ENCODE measurements around the gene LENG8.

GRCh38 chr19:54420383-54421168, 28.4 kb upstream of the LENG8 start:
- TF ChIP-seq ZBTB8A (tag by site-specific recombination; IDR thresholded peaks at IDR 0.05) (no peak), ZFP41 (tag by site-specific recombination; IDR thresholded peaks at IDR 0.05; ENCODE audit: borderline replicate concordance) (no peak), CTCF (tag by site-specific recombination; IDR thresholded peaks at IDR 0.05) (no peak), KLF7 (tag by site-specific recombination; IDR thresholded peaks at IDR 0.05; ENCODE audit: borderline replicate concordance) (no peak), HOXC10 (CRISPR knock-in tag; IDR thresholded peaks at IDR 0.05) (no peak), ZBTB49 (tag by site-specific recombination; IDR thresholded peaks at IDR 0.05; ENCODE audit: low read depth) (no peak), ZBTB7A (tag by site-specific recombination; IDR thresholded peaks at IDR 0.05; ENCODE audit: low read depth) (no peak), ZNF660 (tag by site-specific recombination; IDR thresholded peaks at IDR 0.05) (no peak), ZBTB17 (tag by site-specific recombination; IDR thresholded peaks at IDR 0.05) (no peak), ZNF785 (tag by site-specific recombination; IDR thresholded peaks at IDR 0.05) (no peak), ATF2 (tag by site-specific recombination; IDR thresholded peaks at IDR 0.05; ENCODE audit: low read depth) (no peak), ZNF121 (tag by site-specific recombination; IDR thresholded peaks at IDR 0.05) (no peak), ZNF670 (tag by site-specific recombination; IDR thresholded peaks at IDR 0.05; ENCODE audit: low read depth) (no peak)

All from HEK293 (cell line).